T-helper 1 cell treated with Interleukin-12 subunit alpha and Interleukin-12 subunit beta and Interleukin-4 antibody, amounts not matched to agents 30 ng/mL and 1 ng/mL, for 36 hours (primary cell): ENCODE data around the gene LIMS1. TPM values are rescaled to one million over a fixed set of nuclear protein-coding genes. Genes with fewer than 3 reads are reported as not detected.
"Not testable (repeated sequence)": the region's sequence is repeated elsewhere in the genome, so short reads cannot be mapped to it uniquely, and the experiment has no call there.

ENCODE experiments used
- intact Hi-C: fragments of 100-400 bp; cut with micrococcal nuclease; formaldehyde crosslinking; loops from one replicate; pipeline ENCODE4 v1.15.1; 2024
- total RNA-seq: library from RNA; stranded (reverse); gene quantifications from 2 replicates; pipeline ENCODE4 v1.2.3, GENCODE V29; 2022

LIMS1 gene
- total RNA-seq, 1 donor from 2014 or later, result 82.2 TPM

DNA sequence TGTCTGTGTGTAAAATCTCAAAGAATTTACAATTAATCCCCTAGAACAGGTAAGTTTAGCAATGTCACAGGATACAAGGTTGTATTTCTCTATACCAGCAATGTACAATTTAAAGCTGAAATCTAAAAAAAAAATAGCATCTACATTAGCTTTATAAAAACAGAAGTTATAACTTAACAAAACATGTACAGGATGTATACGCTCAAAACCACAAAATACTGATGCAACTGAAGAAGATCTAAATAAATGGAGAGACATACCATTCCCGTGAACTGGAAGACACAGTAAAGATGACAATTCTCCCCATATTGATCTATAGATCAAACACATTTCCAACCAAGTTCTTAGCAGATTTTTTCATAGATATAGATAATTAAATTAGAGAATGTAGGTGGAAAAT is 167.5 kb downstream of the LIMS1 start:
- intact Hi-C loops, result no loop called here

- intact Hi-C loops, result no loop called here
Measured at GRCh38 chr2:108704871-108705270, 170.6 kb downstream of the LIMS1 start.

GRCh38 chr2:108707300-108707699 is 173.0 kb downstream of the LIMS1 start:
- intact Hi-C loops, result no loop called here

- intact Hi-C loops, result not testable (repeated sequence)
Measured at GRCh38 chr2:108716971-108717370, 182.7 kb downstream of the LIMS1 start.

DNA sequence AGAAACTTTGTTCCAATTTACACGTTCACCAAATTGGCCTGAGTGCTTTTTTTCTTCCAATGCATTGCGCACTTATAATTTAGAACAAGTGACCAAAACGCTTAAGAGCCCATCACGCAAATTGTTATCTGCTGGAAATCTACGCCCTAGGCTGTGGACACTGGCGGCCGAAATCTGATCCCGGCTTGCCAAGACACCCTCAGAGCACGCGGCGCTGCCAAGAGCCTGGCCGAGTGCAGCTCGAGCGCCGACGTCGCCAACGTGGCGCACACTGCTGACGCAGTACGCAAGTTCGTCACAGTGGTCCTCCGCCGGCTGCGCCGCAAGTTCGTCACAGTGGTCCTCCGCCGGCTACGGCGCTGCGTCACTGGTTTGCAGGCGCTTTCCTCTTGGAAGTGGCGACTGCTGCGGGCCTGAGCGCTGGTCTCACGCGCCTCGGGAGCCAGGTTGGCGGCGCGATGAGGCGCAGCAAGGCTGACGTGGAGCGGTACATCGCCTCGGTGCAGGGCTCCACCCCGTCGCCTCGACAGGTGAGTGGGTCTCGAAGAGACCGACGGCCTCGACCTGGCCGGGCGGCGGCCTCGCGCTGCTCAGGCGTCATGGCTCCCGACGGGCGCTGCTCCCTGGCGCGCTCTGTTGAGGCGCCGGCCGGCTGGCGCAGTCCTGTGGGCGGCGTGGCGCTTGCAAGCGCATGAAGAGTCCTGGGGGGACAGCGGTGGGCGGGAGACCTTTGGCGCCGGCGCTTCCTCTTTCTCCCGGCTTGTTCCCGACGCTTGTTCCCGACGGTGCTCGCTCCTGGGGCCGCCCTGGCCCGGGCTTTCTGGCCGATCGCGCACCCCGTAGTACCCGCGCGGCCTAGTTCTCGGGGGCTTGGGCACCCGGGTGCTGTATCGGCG is 185.1 kb downstream of the LIMS1 start, which contains the start of gene RANBP2:
RANBP2 (plus strand) TSS at position 334 of the 896 bp plus-strand sequence; CDS start at position 459, 125 bp downstream.
- intact Hi-C loops, result loop anchor here (1.0 to 2.0 kb wide), 5 partner anchors 67 to 270 kb away; partner anchors contain the start of genes CCDC138, GCC2 and LIMS1

- intact Hi-C loops, result not testable (repeated sequence)
Measured at GRCh38 chr2:108726048-108726447, 191.8 kb downstream of the LIMS1 start.

DNA sequence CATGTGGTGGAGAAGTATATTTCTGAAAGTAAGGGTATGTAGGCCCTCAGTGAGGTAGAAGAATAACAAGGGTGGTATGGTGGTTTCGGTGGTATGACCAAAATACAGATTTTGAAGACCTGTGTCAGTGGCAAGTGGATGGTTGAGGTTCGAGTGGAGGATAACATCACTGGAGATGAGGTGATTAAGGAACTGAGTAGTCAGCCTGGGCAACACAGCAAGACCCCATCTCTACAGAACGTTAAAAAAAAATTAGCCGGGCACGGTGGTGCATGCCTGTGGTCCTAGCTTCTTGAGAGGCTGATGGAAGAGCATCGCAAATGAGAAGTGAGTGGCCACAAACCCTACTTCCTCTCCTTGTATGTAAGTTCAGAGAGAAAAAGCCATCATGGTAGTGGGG is 200.4 kb downstream of the LIMS1 start:
- intact Hi-C loops, result not testable (repeated sequence)

Other genes with a start within 250 kb of the LIMS1 start
- gene SULT1C2, start 245.6 kb upstream of the LIMS1 start, total RNA-seq, result not detected in 2 replicates
- not detected in 2 replicates for gene SULT1C4, start 156.5 kb upstream of the LIMS1 start, total RNA-seq
- gene GCC2, start 85.3 kb upstream of the LIMS1 start, total RNA-seq, result 48.2 and 49.9 TPM in 2 replicates
- gene RANBP2, start 185.0 kb downstream of the LIMS1 start, total RNA-seq, result 63.0 and 64.8 TPM in 2 replicates